ENCODE data around the gene CIRBP. TPM values are rescaled to one million over a fixed set of nuclear protein-coding genes. Genes with fewer than 3 reads are reported as not detected.
A peak's percentile ranks its signal among the peaks of the same experiment; 100 is the strongest.

Gene CIRBP
- total and polyA plus RNA-seq, 9 of the 15 experiments (the other 6 are each of a cell fraction or from before 2014, with no cell fraction given), result 20.5 to 327 (median 176) TPM

- peak overlapping the region; percentile 100 for H3K4me3 ChIP-seq
- H3K79me2 ChIP-seq (ENCODE audit: control insufficient read depth, insufficient read depth, low read length), result peaks cover 44% of the 10 kb centered on the region
- BruUV-seq (replicated peaks), result no TSS peak
- H3K4me1 ChIP-seq (replicated peaks in 1 of 2; ENCODE audit: control insufficient read depth in 2 of 2, insufficient read depth in 2 of 2, low read length in 2 of 2), result peaks cover 56 to 98% of the 10 kb centered on the region in 2 experiments
- 19% methylated on average over 23 of the region's 33 CpGs for WGBS (ENCODE audit: insufficient coverage, low coverage, missing lambda C conversion rate)
- no peaks in the 10 kb centered on the region for H3K9me3 ChIP-seq (replicated peaks; ENCODE audit: control insufficient read depth, insufficient read depth, low read depth, low read length)
- H3K27me3 ChIP-seq (ENCODE audit: control insufficient read depth in 2 of 2, insufficient read depth in 2 of 2, low read length in 2 of 2), result no peaks in the 10 kb centered on the region
- in situ Hi-C loops (cut with MboI), result loop anchor here (5.0 to 25.0 kb wide), 2 partner anchors 322 to 482 kb away; partner anchors contain the start of gene MISP
- H3K27ac ChIP-seq (ENCODE audit: extremely low read depth, low read depth, low read length), result peak overlapping the region; percentile 69
- FAIRE-seq (peak; percentile 73), DNase-seq (ENCODE audit: extremely low read depth in 1 of 4, low spot score in 3 of 4) (peak in 2 of 4 experiments; percentile 78 to 90), ATAC-seq (peak; percentile 55)
- peaks cover 42% of the 10 kb centered on the region; the same call in 2 of the 3 replicates for H3K36me3 ChIP-seq (ENCODE audit: control insufficient read depth, insufficient read depth, low read length)
- CTCF ChIA-PET (ENCODE audit: low intra/inter-chr PET ratio), result interaction anchor here (0.6 to 4.5 kb wide), 2 partner anchors 23 to 128 kb away, joined by 3 to 51 read pairs; no protein-coding TSS in a partner anchor
- 0 out of 2 replicates have a peak, but pooled peaks cover 5% of the 10 kb centered on the region for H4K20me1 ChIP-seq (replicated peaks; ENCODE audit: control insufficient read depth, insufficient read depth, low read length)
- H3K9me1 ChIP-seq (ENCODE audit: control insufficient read depth, insufficient read depth, low read length), result peaks cover 4% of the 10 kb centered on the region
- POLR2A ChIA-PET, result interaction anchor here (0.5 to 5.6 kb wide), 12 partner anchors 9 to 287 kb away, joined by 3 to 90 read pairs (median 4); partner anchors contain the start of genes CIRBP and NDUFS7
- intact Hi-C loops (cut with micrococcal nuclease), result loop anchor here (1.0 to 5.0 kb wide), 2 partner anchors 22 to 382 kb away; no protein-coding TSS in a partner anchor
- no peak overlapping the region for H2AFZ ChIP-seq (ENCODE audit: low read depth, low read length)
- H3K9ac ChIP-seq (ENCODE audit: insufficient read depth in 1 of 2, low read depth in 2 of 2, low read length in 2 of 2), result peak overlapping the region; percentile 50 to 98
- H3K4me2 ChIP-seq (ENCODE audit: insufficient read depth, low read length), result peak overlapping the region; percentile 96
- TF ChIP-seq MAX (CRISPR knock-in tag; IDR thresholded peaks at IDR 0.05) (peak; percentile 50; the same call in 1 of the 2 replicates), RCOR1 (IDR thresholded peaks at IDR 0.05; ENCODE audit: borderline replicate concordance in 1 of 2, low read depth in 2 of 2, low read length in 2 of 2) (peak in 1 of 2 experiments; percentile 35; a peak in 1 of 4 replicates), DEAF1 (CRISPR knock-in tag; IDR thresholded peaks at IDR 0.05) (peak; percentile 78), ZSCAN29 (IDR thresholded peaks at IDR 0.05) (peak; percentile 64; the same call in 1 of the 2 replicates), SMARCE1 (IDR thresholded peaks at IDR 0.05) (no peak), CREM (IDR thresholded peaks at IDR 0.05; ENCODE audit: low read depth) (peak; percentile 33; the same call in 1 of the 2 replicates), ARID4B (CRISPR knock-in tag; IDR thresholded peaks at IDR 0.05) (peak; percentile 78; the same call in 1 of the 2 replicates), TFAP4 (CRISPR knock-in tag; IDR thresholded peaks at IDR 0.05; ENCODE audit: borderline replicate concordance) (peak; percentile 79), CCNT2 (IDR thresholded peaks at IDR 0.05; ENCODE audit: borderline replicate concordance, extremely low read depth, insufficient read length, low read depth, low read length) (peak; percentile 58), ZNF143 (CRISPR knock-in tag; IDR thresholded peaks at IDR 0.05) (peak; percentile 35; the same call in 1 of the 2 replicates), STAG1 (CRISPR knock-in tag; IDR thresholded peaks at IDR 0.05; ENCODE audit: borderline replicate concordance) (peak; percentile 91), KLF16 (IDR thresholded peaks at IDR 0.05) (peak; percentile 49; the same call in 1 of the 2 replicates)
Observed at GRCh38 chr19:1243768-1244692, 25.1 kb upstream of the CIRBP start.

Measured in K562 (cell line).